ENCODE data around the gene ITSN1.
"Not testable (repeated sequence)": the region's sequence is repeated elsewhere in the genome, so short reads cannot be mapped to it uniquely, and the experiment has no call there.

ITSN1 gene

DNA sequence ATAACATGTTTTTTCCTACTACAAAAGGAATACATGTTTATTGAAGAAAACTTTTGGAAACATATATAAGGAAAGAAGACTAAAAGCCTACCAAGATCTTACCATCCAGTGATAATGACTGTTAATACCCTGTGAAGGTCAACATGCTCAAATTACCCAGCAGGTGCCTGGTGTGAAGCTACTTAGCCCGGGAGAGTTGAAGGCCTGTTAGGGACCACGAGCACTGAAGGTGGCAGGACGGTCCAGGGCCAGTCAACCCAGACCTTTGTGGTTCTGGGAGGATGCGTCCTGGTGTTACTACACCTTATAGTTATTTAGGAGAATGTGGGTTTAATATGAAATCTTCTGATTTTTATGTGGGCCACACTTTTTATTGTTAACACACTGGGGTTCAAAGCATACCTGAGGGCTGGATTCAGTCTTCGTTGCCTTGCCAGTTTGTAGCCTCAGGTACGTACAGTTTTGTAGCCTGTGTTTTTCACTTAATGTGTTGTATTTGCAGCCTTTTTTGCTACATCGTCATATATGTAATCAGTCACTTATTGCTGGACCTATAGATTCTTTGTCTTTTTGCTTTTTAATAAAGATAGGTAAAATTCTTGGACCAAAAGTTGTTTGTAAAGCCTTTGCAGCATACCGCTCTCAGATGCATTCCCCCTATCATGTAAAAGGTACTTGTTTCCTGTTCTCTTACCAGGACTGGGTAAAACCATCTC lies 9.8 kb downstream of the ITSN1 start:
- DNase-seq = no peak

DNA sequence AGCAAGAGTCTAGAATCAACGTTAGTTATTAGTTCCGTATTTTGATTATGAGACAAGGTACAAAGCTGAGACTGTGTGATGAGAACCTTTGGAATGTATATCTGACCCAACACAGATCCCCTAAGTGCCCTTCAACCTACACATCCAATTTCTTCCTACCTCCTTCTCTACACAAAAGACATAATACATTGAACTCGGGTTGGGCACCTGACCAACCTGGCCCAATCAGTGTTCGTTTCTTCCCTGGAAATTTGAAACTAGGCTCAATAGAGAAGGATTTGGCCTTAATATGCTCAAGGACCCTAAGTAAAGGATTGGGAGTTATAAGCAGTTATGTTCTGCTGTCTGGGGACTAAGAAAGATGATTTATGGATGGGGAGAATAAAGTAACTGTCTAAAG lies 12.1 kb downstream of the ITSN1 start:
- DNase-seq = no peak

GRCh38 chr21:33655588-33656221 lies 13.4 kb downstream of the ITSN1 start:
- no peak for DNase-seq

GRCh38 chr21:33657124-33657820 lies 15.0 kb downstream of the ITSN1 start:
- no peak for DNase-seq

DNA sequence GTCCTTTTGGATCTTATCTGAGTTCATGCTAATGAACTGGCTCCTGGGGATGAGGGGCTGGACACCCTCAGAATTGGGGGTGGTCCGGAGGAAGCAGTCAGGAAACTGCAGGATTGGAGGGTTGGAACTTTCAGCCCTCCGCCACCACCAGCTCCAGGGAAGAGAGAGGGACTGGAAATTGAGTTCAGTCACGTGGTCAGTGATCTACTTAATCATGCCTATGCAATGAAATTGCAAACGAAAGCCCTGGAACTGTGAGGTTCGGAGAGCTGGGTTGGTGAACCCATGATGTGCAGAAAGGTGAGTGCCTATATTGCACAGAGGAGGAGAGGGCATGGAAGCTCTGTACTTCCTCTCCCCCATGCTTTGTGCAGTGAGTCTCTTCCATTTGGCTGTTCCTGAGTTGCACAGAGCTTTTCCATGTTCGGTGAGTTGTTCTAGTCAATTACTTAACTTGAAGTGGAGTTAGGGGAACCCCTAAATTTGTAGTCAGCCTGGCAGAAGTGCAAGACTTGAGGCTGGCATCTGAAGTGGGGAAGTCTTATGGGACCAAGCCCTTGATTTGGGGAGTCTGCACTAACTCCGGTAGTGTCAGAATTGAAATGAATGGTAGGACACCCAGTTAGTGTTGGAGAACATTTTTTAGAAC lies 16.7 kb downstream of the ITSN1 start:
- DNase-seq = no peak

GRCh38 chr21:33659568-33659949 lies 17.3 kb downstream of the ITSN1 start:
- no peak for DNase-seq

DNA sequence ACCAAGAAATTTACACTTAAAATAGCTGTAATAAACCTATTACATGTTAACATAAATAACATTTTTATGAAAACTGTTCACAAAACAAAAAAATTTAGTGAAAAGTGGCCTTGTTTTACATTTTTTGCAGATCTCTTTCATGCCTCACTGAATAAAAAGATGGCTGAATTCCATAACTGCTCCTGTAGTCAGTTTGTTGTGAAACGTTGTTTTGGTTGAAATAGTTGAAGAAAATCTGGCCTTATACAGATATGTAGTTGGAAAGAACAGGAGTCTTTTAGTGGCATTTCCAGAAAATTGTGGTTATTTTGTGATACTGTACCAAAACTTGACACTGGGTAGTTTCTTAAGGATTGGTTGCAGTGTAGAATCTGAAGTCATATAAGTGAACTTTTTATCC lies 18.1 kb downstream of the ITSN1 start:
- no peak for DNase-seq

DNA sequence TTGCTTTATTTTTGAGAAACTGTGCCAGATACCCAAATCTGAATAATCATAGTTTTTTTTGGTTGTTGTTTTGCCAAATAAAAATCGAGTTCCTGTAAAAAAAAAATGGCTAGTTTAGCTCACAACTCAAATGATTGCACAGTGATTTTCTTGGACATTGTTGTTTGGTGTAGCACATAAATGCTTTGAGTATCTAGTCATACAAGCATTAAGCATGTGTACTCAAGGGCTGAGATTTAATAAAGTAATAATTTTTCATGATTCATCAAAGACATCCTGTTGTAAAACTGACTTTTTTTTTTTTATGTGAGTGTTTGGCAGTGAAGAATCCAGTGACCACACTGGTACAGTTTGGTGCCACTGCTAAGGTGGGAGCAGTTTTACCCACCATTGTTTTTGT lies 18.8 kb downstream of the ITSN1 start:
- no peak for DNase-seq

DNA sequence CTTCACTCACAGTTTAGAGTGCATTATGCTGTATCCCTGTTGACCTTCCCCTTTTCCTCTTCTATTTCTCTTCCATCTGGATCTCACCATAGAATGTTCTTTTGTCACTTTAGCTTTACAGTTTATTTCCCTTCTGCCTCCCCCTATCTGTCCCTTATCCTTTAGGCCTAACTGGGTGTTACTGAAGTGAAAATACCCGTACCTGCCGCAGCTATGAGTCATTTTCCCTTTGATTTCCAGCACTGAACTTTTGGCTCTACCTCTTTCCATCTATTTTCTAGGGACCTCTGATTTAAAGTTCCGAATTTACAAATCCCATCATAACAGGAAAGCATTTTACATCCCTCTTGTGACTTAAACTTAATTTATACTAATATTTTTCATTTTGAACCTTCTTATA lies 19.7 kb downstream of the ITSN1 start:
- no peak for DNase-seq

DNA sequence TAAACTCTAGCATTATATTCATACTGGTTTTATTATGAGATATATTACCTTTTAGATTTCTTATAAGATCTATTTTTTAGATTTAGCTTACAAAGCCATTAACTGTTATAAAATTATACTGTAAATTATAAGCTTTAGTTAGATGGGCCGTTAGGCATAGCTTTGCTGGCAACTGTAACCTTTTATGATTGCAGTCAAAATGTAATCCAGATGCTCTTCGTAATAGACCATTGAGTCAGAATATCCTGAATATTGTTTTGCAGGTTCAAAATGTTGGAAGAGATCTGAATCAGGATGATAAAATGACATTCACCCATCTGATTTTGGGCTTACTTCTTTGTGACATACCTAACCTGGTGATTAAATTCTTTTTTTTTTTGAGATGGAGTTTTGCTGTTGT lies 20.9 kb downstream of the ITSN1 start:
- DNase-seq = no peak

DNA sequence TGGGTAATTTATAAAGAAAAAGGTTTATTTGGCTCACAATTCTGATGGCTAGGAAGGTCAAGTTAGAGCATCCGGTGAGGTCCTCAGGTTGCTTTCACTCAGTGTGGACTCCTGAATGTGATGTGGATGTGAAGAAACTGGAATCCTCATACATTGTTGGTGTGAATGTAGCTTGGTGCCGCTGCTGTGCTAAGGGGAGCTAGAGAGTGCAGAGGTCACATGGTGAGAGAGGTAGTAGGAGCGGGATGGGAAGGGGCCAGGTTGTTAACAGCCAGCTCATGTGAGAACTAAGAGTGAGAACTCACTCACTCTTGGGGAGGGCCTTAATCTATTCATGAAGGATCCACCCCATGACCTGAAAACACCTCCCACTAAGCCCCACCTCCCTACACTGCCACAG lies 21.8 kb downstream of the ITSN1 start:
- no peak for DNase-seq

- DNase-seq = no peak
These were observed 23.9 kb downstream of the ITSN1 start for GRCh38 chr21:33666153-33666552.

GRCh38 chr21:33667636-33668035 lies 25.3 kb downstream of the ITSN1 start:
- DNase-seq = no peak

DNA sequence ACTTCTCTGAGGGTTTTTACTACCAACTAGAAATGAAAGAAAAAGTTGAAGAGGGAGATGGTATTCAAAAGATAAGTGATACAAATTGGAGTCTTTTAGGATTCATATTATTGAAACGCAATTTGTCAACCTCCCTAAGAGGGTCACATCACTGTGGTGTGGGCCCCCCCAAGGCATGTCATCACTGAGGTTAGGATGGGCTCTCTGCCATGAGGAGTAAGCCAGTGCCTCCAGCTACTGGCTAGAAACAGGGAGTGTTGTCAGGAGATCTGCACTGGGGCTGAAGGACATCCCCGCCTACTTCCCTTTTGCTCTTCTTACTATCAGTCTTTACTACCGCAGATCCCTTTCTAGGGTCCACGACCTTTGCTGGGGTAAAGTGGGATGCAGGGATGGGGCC lies 25.9 kb downstream of the ITSN1 start:
- no peak for DNase-seq

DNA sequence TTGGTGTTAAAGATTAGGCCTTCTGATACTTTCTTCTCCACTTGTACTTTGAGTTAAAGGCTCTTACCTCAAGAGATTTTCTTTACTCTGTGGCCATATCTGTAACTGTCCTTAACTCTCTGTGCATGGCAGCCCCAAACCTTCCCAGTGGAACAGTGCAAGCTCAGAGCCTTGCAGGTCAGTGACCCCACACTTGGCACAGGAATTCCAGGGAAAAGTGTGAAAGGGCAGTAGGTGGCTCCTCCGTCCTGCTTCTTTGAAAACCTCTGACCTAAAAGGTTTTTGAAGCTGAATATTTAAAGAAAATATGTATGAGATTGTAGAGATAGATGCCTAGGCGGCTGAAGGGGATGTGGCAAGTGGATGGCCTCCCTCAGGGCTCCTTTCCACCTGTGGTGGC lies 26.3 kb downstream of the ITSN1 start:
- DNase-seq = no peak

- no peak for DNase-seq
These were observed 28.0 kb downstream of the ITSN1 start for GRCh38 chr21:33670076-33670978.

DNA sequence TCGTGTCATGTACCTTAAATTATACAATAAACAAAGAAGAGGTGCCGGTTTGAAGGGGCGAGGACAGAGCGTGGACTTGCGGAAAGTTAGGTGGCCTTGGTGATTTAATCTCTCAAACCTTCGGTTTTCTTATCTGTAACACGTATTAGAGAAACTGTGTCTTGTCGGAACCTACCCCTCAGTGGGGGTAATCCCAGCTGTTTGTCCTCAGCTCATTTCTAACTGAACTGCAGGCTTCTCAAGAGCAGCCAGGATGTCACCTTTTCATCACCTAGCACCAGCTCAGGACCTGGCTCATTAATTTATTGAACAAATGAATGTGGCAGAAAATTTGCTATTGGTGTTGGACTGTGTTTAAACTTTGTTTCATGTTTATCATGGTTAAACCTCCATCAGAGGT lies 31.2 kb downstream of the ITSN1 start:
- no peak for DNase-seq

DNA sequence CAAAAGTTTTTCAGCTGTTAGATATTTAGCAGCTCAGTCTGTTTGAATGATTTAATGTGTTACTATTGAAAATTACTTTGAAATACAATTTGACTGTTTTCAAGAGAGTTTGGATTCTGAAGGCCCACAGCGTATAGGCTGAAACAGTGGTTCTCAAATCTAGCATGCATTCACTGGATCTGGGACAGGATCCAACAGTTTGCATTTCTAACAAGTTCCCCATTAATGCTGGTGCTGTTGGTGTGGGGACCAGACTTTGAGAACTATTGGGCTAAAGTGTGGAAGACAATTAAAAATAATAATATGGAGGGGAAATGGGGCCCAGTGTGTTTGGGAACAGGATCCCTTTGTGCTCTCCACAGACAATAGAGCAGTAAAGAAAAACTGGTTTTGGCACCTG lies 31.9 kb downstream of the ITSN1 start:
- no peak for DNase-seq

- DNase-seq = not testable (repeated sequence)
These were observed 34.4 kb downstream of the ITSN1 start for GRCh38 chr21:33676666-33677065.

DNA sequence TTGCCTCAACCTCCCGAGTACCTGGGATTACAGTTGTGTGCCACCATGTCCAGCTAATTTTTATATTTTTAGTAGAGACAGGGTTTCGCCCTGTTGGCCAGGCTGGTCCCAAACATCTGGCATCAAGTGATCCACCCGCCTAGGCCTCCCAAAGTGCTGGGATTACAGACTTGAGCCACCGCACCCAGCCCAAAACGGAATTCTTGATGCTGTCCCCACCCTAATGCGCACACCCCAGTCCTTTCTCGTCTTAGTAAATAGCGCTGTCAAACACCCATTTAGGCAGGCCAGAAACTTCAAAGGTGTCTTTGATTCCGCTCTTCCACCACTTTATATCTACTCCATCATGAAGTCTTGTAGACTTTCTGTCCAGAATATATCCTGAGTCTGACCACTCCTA lies 35.1 kb downstream of the ITSN1 start:
- no peak for DNase-seq

GRCh38 chr21:33680870-33681269 lies 38.6 kb downstream of the ITSN1 start:
- DNase-seq = no peak

- DNase-seq = no peak
These were observed 40.8 kb downstream of the ITSN1 start for GRCh38 chr21:33682992-33683627.

Data from activated naive CD4-positive, alpha-beta T cell treated with Interleukin-2 at 50 U/mL for 16 hours (primary cell).